NCI-H1105 (cell line): Measurements from ENCODE around the gene PRRC2A.

Source experiments
- DNase-seq: peaks from one replicate; lab custom pipeline; 2025; lab: John Stamatoyannopoulos, UW

Gene PRRC2A

GRCh38 chr6:31626952-31627351 lies 6.4 kb downstream of the PRRC2A start:
- no peak for DNase-seq

- DNase-seq, result no peak
Measured at GRCh38 chr6:31627690-31628287, 7.3 kb downstream of the PRRC2A start.

- no peak for DNase-seq
Measured at GRCh38 chr6:31629014-31629413, 8.5 kb downstream of the PRRC2A start.

GRCh38 chr6:31630177-31630934 lies 9.8 kb downstream of the PRRC2A start:
- no peak for DNase-seq

GRCh38 chr6:31631209-31631608 lies 10.7 kb downstream of the PRRC2A start:
- DNase-seq, result no peak

GRCh38 chr6:31631681-31632278 lies 11.3 kb downstream of the PRRC2A start:
- no peak for DNase-seq

- DNase-seq, result no peak
Measured at GRCh38 chr6:31632279-31632946, 11.9 kb downstream of the PRRC2A start.

GRCh38 chr6:31633447-31633846 lies 12.9 kb downstream of the PRRC2A start:
- DNase-seq, result no peak

GRCh38 chr6:31634131-31634530 lies 13.6 kb downstream of the PRRC2A start:
- no peak for DNase-seq

- DNase-seq, result no peak
Measured at GRCh38 chr6:31634969-31635575, 14.6 kb downstream of the PRRC2A start.

- DNase-seq, result no peak
Measured at GRCh38 chr6:31636698-31637596, 16.4 kb downstream of the PRRC2A start.

GRCh38 chr6:31639043-31639442 lies 18.5 kb downstream of the PRRC2A start:
- no peak for DNase-seq

- DNase-seq, result no peak
Measured at GRCh38 chr6:31639449-31639861, 18.9 kb downstream of the PRRC2A start.

GRCh38 chr6:31640612-31641011 lies 20.1 kb downstream of the PRRC2A start:
- no peak for DNase-seq

- no peak for DNase-seq
Measured at GRCh38 chr6:31641370-31641769, 20.9 kb downstream of the PRRC2A start.

GRCh38 chr6:31642798-31643570 lies 22.5 kb downstream of the PRRC2A start:
- DNase-seq, result no peak

- DNase-seq, result no peak
Measured at GRCh38 chr6:31643818-31644454, 23.4 kb downstream of the PRRC2A start.

- no peak for DNase-seq
Measured at GRCh38 chr6:31645325-31645724, 24.8 kb downstream of the PRRC2A start.

GRCh38 chr6:31651602-31652191 lies 31.2 kb downstream of the PRRC2A start:
- DNase-seq, result peak; percentile 58
